HG03460 (cell line): ENCODE results near the gene ZBTB20.

Experiments
- ATAC-seq: cut with Tn5 transposase; IDR thresholded peaks from one replicate; pipeline ENCODE4 v1.9.1; 2021; ENCODE audit not compliant: unreplicated experiment

ZBTB20 gene

GRCh38 chr3:114874522-114874971 is 272.5 kb downstream of the ZBTB20 start:
- ATAC-seq = no peak

- ATAC-seq = no peak
These were observed 273.5 kb downstream of the ZBTB20 start for GRCh38 chr3:114873591-114873990.

GRCh38 chr3:114872588-114872987 is 274.5 kb downstream of the ZBTB20 start:
- ATAC-seq = no peak

GRCh38 chr3:114872050-114872449 is 275.0 kb downstream of the ZBTB20 start:
- ATAC-seq = no peak

GRCh38 chr3:114867835-114868503 is 279.1 kb downstream of the ZBTB20 start:
- ATAC-seq = no peak

GRCh38 chr3:114867359-114867758 is 279.7 kb downstream of the ZBTB20 start:
- ATAC-seq = no peak

GRCh38 chr3:114866430-114866829 is 280.7 kb downstream of the ZBTB20 start:
- ATAC-seq = no peak

- ATAC-seq = no peak
These were observed 282.1 kb downstream of the ZBTB20 start for GRCh38 chr3:114864970-114865369.

- ATAC-seq = no peak
These were observed 283.2 kb downstream of the ZBTB20 start for GRCh38 chr3:114863848-114864247.

- no peak for ATAC-seq
These were observed 285.4 kb downstream of the ZBTB20 start for GRCh38 chr3:114861666-114862065.

GRCh38 chr3:114860531-114860930 is 286.6 kb downstream of the ZBTB20 start:
- ATAC-seq = no peak

- no peak for ATAC-seq
These were observed 288.8 kb downstream of the ZBTB20 start for GRCh38 chr3:114858329-114858728.

- no peak for ATAC-seq
These were observed 289.8 kb downstream of the ZBTB20 start for GRCh38 chr3:114857299-114857701.

GRCh38 chr3:114856835-114857234 is 290.3 kb downstream of the ZBTB20 start:
- ATAC-seq = no peak

- no peak for ATAC-seq
These were observed 291.2 kb downstream of the ZBTB20 start for GRCh38 chr3:114855839-114856238.

GRCh38 chr3:114852966-114853365 is 294.1 kb downstream of the ZBTB20 start:
- no peak for ATAC-seq

GRCh38 chr3:114850898-114851297 is 296.2 kb downstream of the ZBTB20 start:
- ATAC-seq = no peak

- no peak for ATAC-seq
These were observed 298.3 kb downstream of the ZBTB20 start for GRCh38 chr3:114848643-114849350.

- ATAC-seq = no peak
These were observed 299.0 kb downstream of the ZBTB20 start for GRCh38 chr3:114848082-114848481.

GRCh38 chr3:114847564-114847963 is 299.5 kb downstream of the ZBTB20 start:
- no peak for ATAC-seq

GRCh38 chr3:114846779-114847178 is 300.3 kb downstream of the ZBTB20 start:
- ATAC-seq = no peak

GRCh38 chr3:114846252-114846651 is 300.8 kb downstream of the ZBTB20 start:
- no peak for ATAC-seq

GRCh38 chr3:114841515-114841914 is 305.6 kb downstream of the ZBTB20 start:
- no peak for ATAC-seq
